ENCODE results near the gene TSEN34.
"Not testable (repeated sequence)": the region's sequence is repeated elsewhere in the genome, so short reads cannot be mapped to it uniquely, and the experiment has no call there.

TSEN34 gene

DNA sequence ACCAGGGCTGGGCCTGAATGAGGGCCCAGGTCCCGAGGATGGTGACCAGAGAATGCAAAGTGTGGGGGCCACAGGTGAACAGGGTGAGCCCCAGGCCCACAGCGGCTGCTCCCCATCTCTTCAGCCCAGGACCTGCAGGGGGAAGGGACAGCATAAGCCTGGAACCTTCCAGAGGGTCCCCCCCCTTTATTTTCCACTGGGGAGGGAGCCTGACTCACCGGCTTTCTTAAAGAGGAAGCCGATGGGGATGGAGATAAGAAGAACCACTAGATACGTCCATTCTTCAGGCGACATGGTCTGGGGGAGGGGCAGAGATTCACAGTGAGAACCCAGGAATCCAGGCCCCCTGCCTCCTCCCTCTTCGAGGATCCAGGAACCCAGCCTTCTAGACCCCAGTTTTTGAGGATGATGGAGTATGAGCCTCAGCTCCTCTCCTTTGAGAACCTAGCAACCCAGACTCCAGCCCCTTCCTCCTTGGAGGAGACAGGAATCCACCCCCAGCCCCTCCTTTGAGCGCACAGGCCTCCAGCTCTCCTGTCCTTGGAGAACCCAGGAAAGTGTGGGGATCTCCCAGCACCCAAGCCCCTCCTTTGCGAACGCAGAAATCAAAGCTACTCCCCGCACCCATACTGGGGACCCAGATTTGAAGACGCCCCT is 2.8 kb upstream of the TSEN34 start:
- peak; percentile 33 to 66 for DNase-seq (ENCODE audit: low read depth in 2 of 2)

DNA sequence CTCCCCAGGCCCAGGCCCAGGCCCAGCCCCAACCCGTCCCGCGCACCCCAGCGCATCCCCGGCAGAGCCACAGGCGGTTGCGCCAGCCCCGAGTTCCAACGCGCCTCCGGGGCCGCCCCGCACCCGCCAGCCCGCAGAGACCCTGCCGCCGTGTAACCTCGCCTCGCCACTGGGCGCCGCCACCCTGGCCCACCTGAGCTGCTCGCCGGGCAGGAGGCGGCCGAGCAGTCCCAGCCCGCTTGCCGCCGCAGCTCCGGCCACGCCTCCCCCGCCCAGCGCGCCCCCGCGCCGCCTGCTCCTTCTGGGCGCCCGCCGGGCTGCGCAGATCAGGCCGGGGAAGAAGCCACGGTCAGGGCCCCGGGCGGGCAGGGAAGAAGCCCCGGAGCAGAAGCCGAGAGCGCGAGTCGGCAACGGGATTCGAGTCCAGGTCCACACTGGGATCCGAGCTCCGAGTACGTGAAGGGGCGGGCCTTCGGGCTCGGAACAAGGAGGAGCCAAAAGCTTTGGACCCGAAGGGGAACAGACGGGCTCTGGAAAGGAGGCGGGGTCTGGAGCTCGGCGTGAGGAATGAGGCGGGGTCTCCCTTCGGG is 1.9 kb upstream of the TSEN34 start, which contains the start of gene MBOAT7:
Gene MBOAT7, minus strand, starts transcription at position 436 of the 590 bp plus-strand sequence. CDS start 1,072 bp downstream, outside the sequence.
- peak in 1 of 2 donors; percentile 56 for DNase-seq (ENCODE audit: low read depth in 2 of 2)

GRCh38 chr19:54189735-54190502 is 1.2 kb upstream of the TSEN34 start:
- DNase-seq (ENCODE audit: low read depth in 2 of 2) = peak; percentile 100

DNA sequence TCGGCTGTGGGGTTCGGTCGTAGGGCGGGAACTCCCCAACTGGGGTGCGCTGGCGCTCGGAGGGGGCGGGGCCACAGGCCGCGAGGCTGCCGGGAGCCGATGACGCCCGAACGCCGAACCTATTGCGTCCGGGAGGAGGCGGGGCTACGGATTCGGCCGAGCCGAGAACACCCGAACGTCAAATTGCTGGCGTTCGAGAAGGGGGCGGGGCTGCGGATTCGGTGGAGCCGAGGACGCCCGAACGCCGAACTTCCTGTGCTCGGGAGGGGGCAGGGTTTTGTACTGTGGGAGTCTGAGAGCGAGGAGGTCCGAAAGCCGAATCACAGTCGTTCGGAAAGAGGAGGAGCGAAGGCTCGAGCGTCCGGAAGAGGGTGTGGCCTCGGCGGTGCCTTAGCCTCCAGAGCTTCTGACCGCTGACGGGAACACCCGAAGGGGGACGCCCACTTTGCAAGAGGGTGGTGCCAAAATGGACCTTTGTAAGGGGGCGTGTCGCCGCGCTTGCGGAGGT is 551 bp upstream of the TSEN34 start:
- DNase-seq (ENCODE audit: low read depth in 2 of 2) = peak; percentile 100

GRCh38 chr19:54191811-54192453 is 824 bp downstream of the TSEN34 start:
- no peak for DNase-seq (ENCODE audit: low read depth in 2 of 2)

DNA sequence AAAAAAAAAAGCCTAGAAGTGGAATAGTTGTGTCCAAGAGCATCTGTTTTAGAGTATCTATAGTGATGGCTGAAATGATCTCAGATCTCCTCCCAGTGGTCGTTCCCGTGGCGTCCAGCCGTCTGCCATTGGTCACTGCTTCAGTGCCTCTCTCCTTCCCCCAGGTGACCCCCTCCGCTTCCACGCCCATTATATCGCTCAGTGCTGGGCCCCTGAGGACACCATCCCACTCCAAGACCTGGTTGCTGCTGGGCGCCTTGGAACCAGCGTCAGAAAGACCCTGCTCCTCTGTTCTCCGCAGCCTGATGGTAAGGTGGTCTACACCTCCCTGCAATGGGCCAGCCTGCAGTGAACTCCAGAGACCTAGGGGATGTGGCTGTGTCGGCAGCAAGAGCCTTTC is 1.9 kb downstream of the TSEN34 start:
- no peak for DNase-seq (ENCODE audit: low read depth in 2 of 2)

GRCh38 chr19:54194463-54194862 is 3.4 kb downstream of the TSEN34 start:
- DNase-seq (ENCODE audit: low read depth in 2 of 2) = not testable (repeated sequence)

DNA sequence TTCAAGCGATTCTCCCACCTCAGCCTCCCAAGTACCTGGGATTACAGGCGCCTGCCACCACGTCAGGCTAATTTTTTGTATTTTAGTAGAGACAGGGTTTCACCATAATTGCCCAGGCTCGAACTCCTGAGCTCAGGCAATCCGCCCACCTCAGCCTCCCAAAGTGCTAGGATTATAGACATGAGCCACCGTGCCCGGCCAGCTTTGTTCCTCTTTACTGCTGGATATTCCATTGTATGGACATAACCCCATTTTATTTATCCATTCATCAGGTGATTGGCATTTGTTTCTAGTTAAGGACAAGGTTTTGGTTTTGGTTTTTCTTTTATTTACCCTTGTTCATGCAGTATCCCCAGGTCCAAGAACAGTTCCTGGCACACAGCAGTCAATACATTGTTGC is 5.4 kb downstream of the TSEN34 start:
- DNase-seq (ENCODE audit: low read depth in 2 of 2) = no peak

DNA sequence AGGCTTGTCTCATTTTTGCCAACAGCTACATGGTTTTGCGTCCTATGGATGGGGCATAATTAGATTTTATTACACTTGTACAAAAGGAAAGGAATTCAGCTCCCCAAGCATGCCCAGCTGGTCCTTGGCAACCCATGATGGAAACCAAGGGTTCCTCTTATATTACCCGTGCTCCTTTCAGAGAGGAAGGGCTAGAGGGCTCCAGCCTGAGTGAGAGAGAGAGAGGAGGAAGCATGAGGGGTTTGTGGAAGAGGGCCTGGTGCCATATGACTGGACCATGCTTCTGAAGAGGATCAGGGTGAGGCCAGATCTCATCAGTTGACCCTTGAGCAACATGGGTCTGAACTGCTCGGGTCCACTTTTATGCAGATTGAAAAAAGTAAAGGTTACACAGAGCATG is 6.0 kb downstream of the TSEN34 start:
- DNase-seq (ENCODE audit: low read depth in 2 of 2) = no peak

DNA sequence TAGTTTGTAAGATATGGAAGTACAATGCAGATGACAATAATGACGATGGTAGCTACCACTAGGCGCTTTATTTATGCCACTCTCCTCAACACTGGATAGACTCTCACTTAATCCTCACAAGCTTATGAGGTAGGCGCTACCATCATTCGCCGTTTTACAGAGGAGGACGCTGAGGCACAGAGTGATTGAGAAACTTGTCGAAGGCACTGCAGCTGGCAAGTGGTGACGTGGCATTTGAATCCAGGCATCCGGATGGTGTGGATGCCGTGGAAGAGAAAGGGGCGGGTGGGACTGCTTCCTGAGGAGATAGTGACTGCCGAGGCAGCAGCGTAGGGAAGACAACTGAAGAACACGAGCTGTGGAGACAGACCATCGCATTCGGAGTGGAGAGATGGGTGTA is 8.3 kb downstream of the TSEN34 start:
- no peak for DNase-seq (ENCODE audit: low read depth in 2 of 2)

GRCh38 chr19:54201172-54201701 is 10.1 kb downstream of the TSEN34 start:
- no peak for DNase-seq (ENCODE audit: low read depth in 2 of 2)

DNA sequence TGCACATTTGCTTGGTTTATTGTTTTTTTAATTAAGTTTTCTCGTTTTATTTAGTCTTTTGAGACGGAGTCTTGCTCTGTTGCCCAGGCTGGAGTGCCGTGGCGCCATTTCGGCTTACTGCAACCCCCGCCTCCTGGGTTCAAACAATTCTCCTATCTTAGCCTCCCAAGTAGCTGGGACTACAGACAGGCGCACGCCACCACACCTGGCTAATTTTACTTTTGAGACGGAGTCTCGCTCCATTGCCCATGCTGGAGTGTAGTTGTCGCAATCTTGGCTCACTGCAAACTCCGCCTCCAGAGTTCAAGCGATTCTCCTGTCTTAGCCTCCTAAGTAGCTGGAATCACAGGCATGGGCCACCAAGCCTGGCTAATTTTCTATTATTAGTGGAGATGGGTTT is 10.9 kb downstream of the TSEN34 start:
- DNase-seq (ENCODE audit: low read depth in 2 of 2) = no peak

- DNase-seq (ENCODE audit: low read depth in 2 of 2) = no peak
Observed at GRCh38 chr19:54203151-54203611, 12.1 kb downstream of the TSEN34 start.

GRCh38 chr19:54204767-54205468 is 13.8 kb downstream of the TSEN34 start:
- DNase-seq (ENCODE audit: low read depth in 2 of 2) = no peak

DNA sequence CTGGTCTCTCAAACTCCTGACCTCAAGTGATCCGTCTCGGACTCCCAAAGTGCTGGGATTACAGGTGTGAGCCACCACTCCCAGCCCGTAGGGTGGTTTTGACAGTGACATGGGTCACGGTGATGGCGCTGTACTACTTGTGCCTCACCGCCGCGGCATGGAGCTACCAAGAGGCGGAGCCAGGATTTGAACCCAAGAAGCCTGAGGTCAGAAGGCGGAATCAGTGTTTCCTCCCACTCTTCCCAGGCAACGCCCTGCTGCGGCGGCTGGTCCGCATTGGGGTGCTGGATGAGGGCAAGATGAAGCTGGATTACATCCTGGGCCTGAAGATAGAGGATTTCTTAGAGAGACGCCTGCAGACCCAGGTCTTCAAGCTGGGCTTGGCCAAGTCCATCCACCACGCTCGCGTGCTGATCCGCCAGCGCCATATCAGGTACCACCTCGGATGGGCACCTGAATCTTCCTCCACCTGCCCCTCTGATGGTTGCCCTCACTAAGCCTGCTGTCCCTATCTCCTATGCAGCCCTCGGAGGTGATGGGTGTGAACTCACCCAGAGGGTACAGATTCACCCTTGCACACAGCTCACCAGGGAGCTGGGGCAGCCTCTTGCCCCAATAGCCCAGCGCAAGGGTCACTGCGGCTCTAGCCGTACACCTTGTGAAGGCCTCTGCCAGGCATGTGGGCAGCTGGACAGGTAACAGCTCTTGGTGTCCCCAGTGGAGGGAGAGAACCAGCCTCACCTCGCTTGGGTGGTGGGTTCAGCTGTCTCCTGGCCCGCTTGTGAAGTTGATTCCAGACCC is 15.1 kb downstream of the TSEN34 start:
- no peak for DNase-seq (ENCODE audit: low read depth in 2 of 2)

- no peak for DNase-seq (ENCODE audit: low read depth in 2 of 2)
Observed at GRCh38 chr19:54206831-54207177, 15.7 kb downstream of the TSEN34 start.

- not testable (repeated sequence) for DNase-seq (ENCODE audit: low read depth in 2 of 2)
Observed at GRCh38 chr19:54207193-54207592, 16.1 kb downstream of the TSEN34 start.

- DNase-seq (ENCODE audit: low read depth in 2 of 2) = no peak
Observed at GRCh38 chr19:54207676-54207982, 16.5 kb downstream of the TSEN34 start.

- peak in 1 of 2 donors; percentile 17 for DNase-seq (ENCODE audit: low read depth in 2 of 2)
Observed at GRCh38 chr19:54207983-54208783, 17.1 kb downstream of the TSEN34 start.

DNA sequence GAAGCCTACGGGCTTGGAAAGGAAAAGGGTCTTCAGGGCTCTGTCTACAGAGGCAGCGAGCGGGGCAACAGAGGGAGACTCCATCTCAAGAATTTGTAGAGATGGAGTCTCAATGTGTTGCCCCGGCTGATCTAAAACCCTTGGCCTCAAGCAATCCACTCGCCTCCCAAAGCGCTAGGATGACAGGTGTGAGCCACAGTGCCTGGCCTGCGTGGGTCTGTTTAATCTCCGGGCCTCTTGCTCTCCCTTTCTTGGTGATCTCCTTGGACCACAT is 17.6 kb downstream of the TSEN34 start:
- no peak for DNase-seq (ENCODE audit: low read depth in 2 of 2)
